NCI-H345 treated with DMSO at 0.1 percent for 48 hours (cell line): ENCODE data around the gene PIK3IP1.
"Not testable (repeated sequence)": the region's sequence is repeated elsewhere in the genome, so short reads cannot be mapped to it uniquely, and the experiment has no call there.

Experiments used
- DNase-seq: peaks from one replicate; lab custom pipeline; 2025; ENCODE audit not compliant: unreplicated experiment; lab: John Stamatoyannopoulos, UW

The PIK3IP1 gene

GRCh38 chr22:31259798-31260473 lies 32.4 kb downstream of the PIK3IP1 start:
- no peak for DNase-seq

- no peak for DNase-seq
Measured at GRCh38 chr22:31253949-31254348, 38.3 kb downstream of the PIK3IP1 start.

GRCh38 chr22:31250740-31251600 lies 41.3 kb downstream of the PIK3IP1 start:
- no peak for DNase-seq

GRCh38 chr22:31248965-31249958 lies 43.0 kb downstream of the PIK3IP1 start:
- no peak for DNase-seq

- no peak for DNase-seq
Measured at GRCh38 chr22:31248138-31248745, 44.0 kb downstream of the PIK3IP1 start.

GRCh38 chr22:31247726-31248125 lies 44.6 kb downstream of the PIK3IP1 start:
- no peak for DNase-seq

GRCh38 chr22:31246687-31247086 lies 45.6 kb downstream of the PIK3IP1 start:
- no peak for DNase-seq

- DNase-seq: not testable (repeated sequence)
Measured at GRCh38 chr22:31245998-31246397, 46.3 kb downstream of the PIK3IP1 start.

- no peak for DNase-seq
Measured at GRCh38 chr22:31244943-31245451, 47.3 kb downstream of the PIK3IP1 start.

GRCh38 chr22:31244046-31244942 lies 48.0 kb downstream of the PIK3IP1 start:
- no peak for DNase-seq

- no peak for DNase-seq
Measured at GRCh38 chr22:31243339-31244045, 48.8 kb downstream of the PIK3IP1 start.

- DNase-seq: no peak
Measured at GRCh38 chr22:31241936-31242335, 50.4 kb downstream of the PIK3IP1 start.

GRCh38 chr22:31241200-31241599 lies 51.1 kb downstream of the PIK3IP1 start:
- DNase-seq: no peak

- DNase-seq: no peak
Measured at GRCh38 chr22:31239771-31240370, 52.4 kb downstream of the PIK3IP1 start.

- no peak for DNase-seq
Measured at GRCh38 chr22:31238057-31238456, 54.2 kb downstream of the PIK3IP1 start.

GRCh38 chr22:31236044-31236443 lies 56.2 kb downstream of the PIK3IP1 start:
- not testable (repeated sequence) for DNase-seq

- DNase-seq: no peak
Measured at GRCh38 chr22:31235081-31235480, 57.2 kb downstream of the PIK3IP1 start.

- no peak for DNase-seq
Measured at GRCh38 chr22:31233001-31233400, 59.3 kb downstream of the PIK3IP1 start.
